ENCODE results near the gene MON2. TPM values are rescaled to one million over a fixed set of nuclear protein-coding genes. Genes with fewer than 3 reads are reported as not detected.

MON2 gene
- total and polyA plus RNA-seq, 10 of the 15 experiments (the other 5 are each of a cell fraction or from before 2014, with no cell fraction given): 5.4 to 34.3 (median 23.4) TPM

- in situ Hi-C loops (cut with MboI): no loop called here
- DNase-seq (ENCODE audit: low read depth, low spot score) (no peak), ATAC-seq (no peak), FAIRE-seq (no peak)
- TF ChIP-seq RB1 (IDR thresholded peaks at IDR 0.05; ENCODE audit: borderline replicate concordance) (no peak), KLF5 (IDR thresholded peaks at IDR 0.05; ENCODE audit: partially characterized antibody) (no peak), GATAD2B (conservative IDR thresholded peaks at IDR 0.05; ENCODE audit: low read depth) (no peak), EED (IDR thresholded peaks at IDR 0.05; ENCODE audit: low read depth) (no peak), CEBPB (IDR thresholded peaks at IDR 0.05; ENCODE audit: borderline replicate concordance in 1 of 2, low read depth in 2 of 2, low read length in 2 of 2) (no peak), RCOR1 (conservative IDR thresholded peaks at IDR 0.05; ENCODE audit: low read depth, low read length) (no peak), NFIC (IDR thresholded peaks at IDR 0.05; ENCODE audit: low read depth, low read length) (no peak), ATF7 (IDR thresholded peaks at IDR 0.05; ENCODE audit: low read depth) (no peak), MYC (IDR thresholded peaks at IDR 0.05; ENCODE audit: insufficient read depth, insufficient read length, insufficient replicate concordance, low read length, severe bottlenecking) (no peak)
- Histone ChIP-seq H3K27ac (ENCODE audit: control insufficient read depth, insufficient read depth) (no peak overlapping the region), H3K36me3 (ENCODE audit: control insufficient read depth in 2 of 2, insufficient read depth in 2 of 2, low read length in 1 of 2) (peaks cover 2 to 16% of the 10 kb centered on the region in 2 experiments), H3K4me2 (ENCODE audit: control insufficient read depth, insufficient read depth) (no peak overlapping the region), H4K20me1 (ENCODE audit: control insufficient read depth, insufficient read depth) (no peaks in the 10 kb centered on the region), H3K27me3 (replicated peaks in 1 of 2; ENCODE audit: control insufficient read depth in 2 of 2, insufficient read depth in 2 of 2, low read length in 1 of 2) (no peaks in the 10 kb centered on the region), H3K4me3 (no peak overlapping the region), H3K9ac (ENCODE audit: control insufficient read depth, insufficient read depth, low read length) (no peak overlapping the region), H2AFZ (ENCODE audit: control insufficient read depth, low read depth, low read length) (no peak overlapping the region), H3K4me1 (ENCODE audit: control insufficient read depth, insufficient read depth, low read length) (no peaks in the 10 kb centered on the region), H3K79me2 (ENCODE audit: control insufficient read depth, insufficient read depth, low read length) (no peaks in the 10 kb centered on the region), H3K9me3 (replicated peaks; ENCODE audit: control insufficient read depth, insufficient read depth, low read length) (no peaks in the 10 kb centered on the region)
- WGBS (ENCODE audit: insufficient coverage, insufficient replicate concordance, low lambda C conversion rate, missing lambda C conversion rate): 92% methylated on average over 4 of the region's 4 CpGs
- BruUV-seq (replicated peaks): no TSS peak
- CTCF ChIA-PET: no interaction called here
- intact Hi-C loops (cut with micrococcal nuclease; ENCODE audit: unreplicated experiment): no loop called here
- RAD21 ChIA-PET (ENCODE audit: unreplicated experiment): no interaction called here
- SMC1A ChIA-PET (ENCODE audit: uncharacterized antibody, unreplicated experiment): interaction anchor here (1.2 kb wide), 1 partner anchor 19 kb away, joined by 3 read pairs; no protein-coding TSS in a partner anchor
- POLR2A ChIA-PET: no interaction called here
Measured at GRCh38 chr12:62536546-62536945, 69.9 kb downstream of the MON2 start.
